ENCODE measurements around the gene TTC3. TPM values are rescaled to one million over a fixed set of nuclear protein-coding genes. Genes with fewer than 3 reads are reported as not detected.
"Not testable (repeated sequence)": the region's sequence is repeated elsewhere in the genome, so short reads cannot be mapped to it uniquely, and the experiment has no call there.

The TTC3 gene
- total RNA-seq, 6 experiments from 2014 or later: 46.7 to 68.7 (median 54.2) TPM

DNA sequence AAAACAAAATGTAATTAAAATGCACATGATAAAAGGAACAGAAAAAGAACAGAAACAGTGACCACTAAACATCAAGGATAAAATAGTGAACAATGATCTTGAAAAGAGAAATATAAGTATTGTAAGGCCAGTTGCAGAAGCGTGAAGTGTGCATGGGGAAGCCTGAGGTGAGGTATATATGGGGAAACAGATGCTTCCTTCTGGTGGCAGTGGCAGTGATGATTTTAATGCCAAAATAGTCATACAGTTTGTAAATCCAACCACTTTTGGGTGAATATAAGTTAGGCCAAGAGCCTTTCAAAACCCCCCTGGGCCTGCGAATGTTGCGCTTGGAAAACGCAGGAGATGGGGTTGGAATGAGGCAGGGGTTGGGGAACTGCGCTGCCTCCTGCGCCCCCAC lies 27.3 kb downstream of the TTC3 start:
- no peak for TF ChIP-seq POLR2A (IDR thresholded peaks at IDR 0.05)
- TF ChIP-seq, protein P1, sequence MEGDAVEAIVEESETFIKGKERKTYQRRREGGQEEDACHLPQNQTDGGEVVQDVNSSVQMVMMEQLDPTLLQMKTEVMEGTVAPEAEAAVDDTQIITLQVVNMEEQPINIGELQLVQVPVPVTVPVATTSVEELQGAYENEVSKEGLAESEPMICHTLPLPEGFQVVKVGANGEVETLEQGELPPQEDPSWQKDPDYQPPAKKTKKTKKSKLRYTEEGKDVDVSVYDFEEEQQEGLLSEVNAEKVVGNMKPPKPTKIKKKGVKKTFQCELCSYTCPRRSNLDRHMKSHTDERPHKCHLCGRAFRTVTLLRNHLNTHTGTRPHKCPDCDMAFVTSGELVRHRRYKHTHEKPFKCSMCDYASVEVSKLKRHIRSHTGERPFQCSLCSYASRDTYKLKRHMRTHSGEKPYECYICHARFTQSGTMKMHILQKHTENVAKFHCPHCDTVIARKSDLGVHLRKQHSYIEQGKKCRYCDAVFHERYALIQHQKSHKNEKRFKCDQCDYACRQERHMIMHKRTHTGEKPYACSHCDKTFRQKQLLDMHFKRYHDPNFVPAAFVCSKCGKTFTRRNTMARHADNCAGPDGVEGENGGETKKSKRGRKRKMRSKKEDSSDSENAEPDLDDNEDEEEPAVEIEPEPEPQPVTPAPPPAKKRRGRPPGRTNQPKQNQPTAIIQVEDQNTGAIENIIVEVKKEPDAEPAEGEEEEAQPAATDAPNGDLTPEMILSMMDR (IDR thresholded peaks at IDR 0.05): no peak
- ATAC-seq (no peak), DNase-seq (no peak)
- Histone ChIP-seq H3K9me3 (no peaks in the 10 kb centered on the region), H3K4me1 (no peaks in the 10 kb centered on the region), H3K4me3 (no peak overlapping the region), H3K27ac (no peak overlapping the region), H3K27me3 (no peaks in the 10 kb centered on the region), H3K36me3 (peaks cover 0 to 28% (median 13%) of the 10 kb centered on the region in 4 donors)
- intact Hi-C loops (cut with DNase I): no loop called here
- WGBS (ENCODE audit: insufficient coverage, low coverage, low lambda C conversion rate, missing lambda C conversion rate): 72% methylated on average over 3 of the region's 6 CpGs

DNA sequence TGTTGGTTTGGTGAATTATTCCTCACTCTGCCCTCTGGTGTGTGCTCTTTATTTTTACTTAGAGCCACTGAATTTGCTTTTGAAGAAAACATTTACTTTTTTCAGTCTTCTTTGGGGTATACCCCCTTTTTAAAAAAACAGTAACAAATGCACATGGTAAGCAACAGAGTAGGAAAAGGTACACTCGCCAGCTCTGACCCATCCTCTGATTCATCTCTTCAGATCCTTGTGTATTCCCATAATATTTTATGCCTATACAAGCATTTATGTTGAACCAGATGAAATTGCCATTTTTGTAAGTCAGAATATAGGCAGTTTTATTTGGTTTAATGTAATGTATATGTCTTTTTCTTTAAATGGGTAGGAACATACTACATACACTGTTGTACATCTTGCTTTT lies 28.3 kb downstream of the TTC3 start:
- ATAC-seq (no peak), DNase-seq (no peak)
- no peak overlapping the region for H3K4me3 ChIP-seq
- no peak overlapping the region for H3K27ac ChIP-seq
- H3K4me1 ChIP-seq: no peaks in the 10 kb centered on the region
- TF ChIP-seq, protein P1 (IDR thresholded peaks at IDR 0.05): no peak
- TF ChIP-seq POLR2A (IDR thresholded peaks at IDR 0.05): no peak
- H3K36me3 ChIP-seq: peaks cover 0 to 21% (median 10%) of the 10 kb centered on the region in 4 donors
- H3K27me3 ChIP-seq: no peaks in the 10 kb centered on the region
- H3K9me3 ChIP-seq: no peaks in the 10 kb centered on the region
- intact Hi-C loops (cut with DNase I): no loop called here
- 100% methylated on average over 1 of the region's 1 CpG for WGBS (ENCODE audit: insufficient coverage, low coverage, low lambda C conversion rate, missing lambda C conversion rate)

DNA sequence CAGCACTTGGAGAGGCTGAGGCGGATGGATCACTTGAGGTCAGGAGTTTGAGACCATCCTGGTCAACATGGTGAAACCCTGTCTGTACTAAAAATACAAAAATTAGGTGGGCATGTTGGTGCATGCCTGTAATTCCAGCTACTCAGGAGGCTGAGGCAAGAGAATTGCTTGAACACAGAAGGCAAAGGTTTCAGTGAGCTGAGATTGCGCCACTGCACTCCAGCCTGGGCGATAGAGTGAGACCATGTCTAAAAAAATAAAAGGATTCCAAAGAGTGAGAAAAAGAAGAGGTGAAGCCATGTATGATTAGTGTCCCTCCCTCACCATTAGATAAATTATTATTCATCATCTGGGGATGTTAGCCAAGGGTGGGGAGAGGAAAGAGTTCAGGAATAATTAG lies 29.7 kb downstream of the TTC3 start:
- DNase-seq; H3K4me3 ChIP-seq; H3K9me3 ChIP-seq; H3K27ac ChIP-seq; H3K27me3 ChIP-seq; ATAC-seq; intact Hi-C loops (cut with DNase I); H3K4me1 ChIP-seq: not testable (repeated sequence)
- 77% methylated on average over 3 of the region's 3 CpGs for WGBS (ENCODE audit: insufficient coverage, low coverage, low lambda C conversion rate, missing lambda C conversion rate)
- H3K36me3 ChIP-seq: peaks cover 0 to 14% (median 6%) of the 10 kb centered on the region in 4 donors

DNA sequence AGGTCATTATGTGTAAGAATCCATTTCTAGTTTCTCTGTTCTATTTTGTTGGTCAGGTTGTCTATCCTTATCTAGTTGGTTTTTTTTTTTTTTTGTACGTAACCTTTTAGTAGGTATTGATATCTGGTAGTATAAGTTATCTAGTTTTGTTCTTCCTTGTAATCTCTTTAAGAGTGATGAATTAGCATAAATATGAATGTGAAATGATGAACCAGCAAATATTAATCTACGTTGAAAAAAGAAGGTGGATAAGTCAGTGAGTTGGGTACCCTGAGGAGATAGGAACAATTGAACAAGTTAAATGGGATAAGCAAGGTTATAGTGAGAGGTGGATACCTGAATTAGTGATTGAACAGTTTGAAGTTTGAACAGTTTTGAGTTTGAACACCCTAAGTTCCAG lies 33.9 kb downstream of the TTC3 start:
- 92% methylated on average over 2 of the region's 2 CpGs for WGBS (ENCODE audit: insufficient coverage, low coverage, low lambda C conversion rate, missing lambda C conversion rate)
- TF ChIP-seq POLR2A (IDR thresholded peaks at IDR 0.05): no peak
- TF ChIP-seq, protein P1 (IDR thresholded peaks at IDR 0.05): no peak
- intact Hi-C loops (cut with DNase I): no loop called here

DNA sequence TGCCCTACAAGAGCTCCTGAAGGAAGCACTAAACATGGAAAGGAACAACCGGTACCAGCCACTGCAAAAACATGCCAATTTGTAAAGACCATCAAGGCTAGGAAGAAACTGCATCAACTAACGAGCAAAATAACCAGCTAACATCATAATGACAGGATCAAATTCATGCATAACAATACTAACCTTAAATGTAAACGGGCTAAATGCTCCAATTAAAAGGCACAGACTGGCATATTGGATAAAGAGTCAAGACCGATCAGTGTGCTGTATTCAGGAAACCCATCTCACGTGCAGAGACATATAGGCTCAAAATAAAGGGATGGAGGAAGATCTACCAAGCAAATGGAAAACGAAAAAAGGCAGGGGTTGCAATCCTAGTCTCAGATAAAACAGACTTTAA lies 38.0 kb downstream of the TTC3 start:
- H3K27ac ChIP-seq; H3K4me1 ChIP-seq; H3K27me3 ChIP-seq; H3K9me3 ChIP-seq; H3K4me3 ChIP-seq; H3K36me3 ChIP-seq; intact Hi-C loops (cut with DNase I); ATAC-seq; DNase-seq: not testable (repeated sequence)
- 92% methylated on average over 5 of the region's 6 CpGs for WGBS (ENCODE audit: insufficient coverage, low coverage, low lambda C conversion rate, missing lambda C conversion rate)

More for the DNA sequence above, 33.9 kb downstream of the TTC3 start:
- H3K27me3 ChIP-seq: no peaks in the 10 kb centered on the region
- H3K9me3 ChIP-seq: no peaks in the 10 kb centered on the region
- ATAC-seq: no peak
- no peak overlapping the region for H3K27ac ChIP-seq
- no peaks in the 10 kb centered on the region for H3K4me1 ChIP-seq
- H3K36me3 ChIP-seq: no peaks in the 10 kb centered on the region
- DNase-seq: no peak
- no peak overlapping the region for H3K4me3 ChIP-seq

DNA sequence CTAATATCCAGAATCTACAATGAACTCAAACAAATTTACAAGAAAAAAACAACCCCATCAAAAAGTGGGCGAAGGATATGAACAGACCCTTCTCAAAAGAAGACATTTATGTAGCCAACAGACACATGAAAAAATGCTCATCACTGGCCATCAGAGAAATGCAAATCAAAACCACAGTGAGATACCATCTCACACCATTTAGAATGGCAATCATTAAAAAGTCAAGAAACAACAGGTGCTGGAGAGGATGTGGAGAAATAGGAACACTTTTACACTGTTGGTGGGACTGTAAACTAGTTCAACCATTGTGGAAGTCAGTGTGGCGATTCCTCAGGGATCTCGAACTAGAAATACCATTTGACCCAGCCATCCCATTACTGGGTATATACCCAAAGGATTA lies 41.2 kb downstream of the TTC3 start:
- H3K9me3 ChIP-seq; H3K27ac ChIP-seq; ATAC-seq; H3K4me1 ChIP-seq; intact Hi-C loops (cut with DNase I); H3K27me3 ChIP-seq; H3K4me3 ChIP-seq; H3K36me3 ChIP-seq; DNase-seq: not testable (repeated sequence)
- 100% methylated on average over 1 of the region's 3 CpGs for WGBS (ENCODE audit: insufficient coverage, low coverage, low lambda C conversion rate, missing lambda C conversion rate)

DNA sequence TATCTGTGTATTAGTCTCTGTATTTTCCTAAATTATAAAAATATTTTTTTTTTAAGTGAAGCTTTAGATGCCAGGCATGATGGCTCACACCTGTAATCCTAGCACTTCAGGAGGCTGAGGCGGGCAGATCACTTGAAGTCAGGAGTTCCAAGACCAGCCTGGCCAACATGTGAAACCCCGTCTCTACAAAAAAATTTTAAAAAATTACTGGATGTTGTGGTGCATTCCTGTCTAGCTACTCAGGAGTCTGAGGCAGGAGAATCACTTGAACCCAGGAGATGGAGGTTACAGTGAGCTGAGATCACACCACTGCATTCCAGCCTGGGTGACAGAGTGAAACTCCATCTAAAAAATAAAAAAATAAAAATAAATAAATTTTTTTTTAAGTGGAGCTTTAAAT lies 43.4 kb downstream of the TTC3 start:
- intact Hi-C loops (cut with DNase I); DNase-seq: not testable (repeated sequence)
- 95% methylated on average over 2 of the region's 2 CpGs for WGBS (ENCODE audit: insufficient coverage, low coverage, low lambda C conversion rate, missing lambda C conversion rate)

More for the DNA sequence above, 43.4 kb downstream of the TTC3 start:
- ATAC-seq, H3K4me3 ChIP-seq, H3K9me3 ChIP-seq, H3K27ac ChIP-seq, H3K4me1 ChIP-seq, H3K36me3 ChIP-seq, H3K27me3 ChIP-seq: not testable (repeated sequence)

Measured in right lobe of liver (tissue), 6 donors.